ENCODE data around the gene INIP. TPM values are rescaled to one million over a fixed set of nuclear protein-coding genes. Genes with fewer than 3 reads are reported as not detected.
A peak's percentile ranks its signal among the peaks of the same experiment; 100 is the strongest.

Gene INIP
- total and polyA plus RNA-seq, 2 experiments from 2014 or later = 16.7 to 30.4 TPM

GRCh38 chr9:112752334-112753125 is 34.6 kb upstream of the INIP start:
- Histone ChIP-seq H4K20me1 (replicated peaks; ENCODE audit: insufficient read depth) (peaks cover 4% of the 10 kb centered on the region; the same call in 1 of the 2 replicates), H3K4me1 (ENCODE audit: insufficient read depth) (peaks cover 12% of the 10 kb centered on the region), H3K4me3 (peak overlapping the region; percentile 84; the same call in 1 of the 2 replicates), H3K79me2 (replicated peaks; ENCODE audit: insufficient read depth) (no peaks in the 10 kb centered on the region; the same call in 1 of the 2 replicates), H3K36me3 (ENCODE audit: insufficient read depth) (no peaks in the 10 kb centered on the region), H3K27me3 (ENCODE audit: insufficient read depth) (peaks cover 12% of the 10 kb centered on the region), H3K27ac (ENCODE audit: low read depth) (no peak overlapping the region), H3K4me2 (peak overlapping the region; percentile 94), H3K9me2 (ENCODE audit: insufficient read depth) (no peaks in the 10 kb centered on the region), H3F3A (replicated peaks; ENCODE audit: low read depth) (peaks cover 10% of the 10 kb centered on the region; the same call in 1 of the 2 replicates), H2AFZ (no peak overlapping the region)
- DNase-seq (ENCODE audit: low spot score) = no peak
- no peak overlapping the region for H3K27ac Mint-ChIP-seq
- ATAC-seq = no peak
- no peak for TF ChIP-seq CTCF (conservative IDR thresholded peaks at IDR 0.05; ENCODE audit: low read depth in 2 of 2)
- peaks cover 11% of the 10 kb centered on the region for H3K27me3 Mint-ChIP-seq (ENCODE audit: insufficient read depth, low read depth, poor library complexity)
- H3K36me3 Mint-ChIP-seq (ENCODE audit: low read depth) = no peaks in the 10 kb centered on the region; the same call in 2 of the 3 replicates
- H3K4me1 Mint-ChIP-seq = peaks cover 23% of the 10 kb centered on the region
- H3K9me3 Mint-ChIP-seq = no peaks in the 10 kb centered on the region
- H3K4me3 Mint-ChIP-seq = no peak overlapping the region

GRCh38 chr9:112751056-112751795 is 33.3 kb upstream of the INIP start:
- no peaks in the 10 kb centered on the region; the same call in 1 of the 2 replicates for H3K79me2 ChIP-seq (replicated peaks; ENCODE audit: insufficient read depth)
- H3F3A ChIP-seq (replicated peaks; ENCODE audit: low read depth) = peaks cover 10% of the 10 kb centered on the region; the same call in 1 of the 2 replicates
- H2AFZ ChIP-seq = peak overlapping the region; percentile 94
- H3K27me3 ChIP-seq (ENCODE audit: insufficient read depth) = peaks cover 12% of the 10 kb centered on the region
- no peak overlapping the region; the same call in 1 of the 2 replicates for H3K27ac ChIP-seq (ENCODE audit: low read depth)
- no peaks in the 10 kb centered on the region; the same call in 2 of the 3 replicates for H3K36me3 Mint-ChIP-seq (ENCODE audit: low read depth)
- H3K4me3 ChIP-seq = peak overlapping the region; percentile 84
- peaks cover 11% of the 10 kb centered on the region for H3K27me3 Mint-ChIP-seq (ENCODE audit: insufficient read depth, low read depth, poor library complexity)
- H3K27ac Mint-ChIP-seq = 0 out of 2 replicates have a peak overlapping the region, but pooled peaks have one; percentile 28
- peaks cover 23% of the 10 kb centered on the region for H3K4me1 Mint-ChIP-seq
- DNase-seq (ENCODE audit: low spot score) (peak; percentile 82), ATAC-seq (peak; percentile 75)
- peak overlapping the region; percentile 79 for H3K4me3 Mint-ChIP-seq
- peak overlapping the region; percentile 94 for H3K4me2 ChIP-seq
- no peaks in the 10 kb centered on the region for H3K9me3 Mint-ChIP-seq
- peaks cover 12% of the 10 kb centered on the region for H3K4me1 ChIP-seq (ENCODE audit: insufficient read depth)
- TF ChIP-seq ETS1 (IDR thresholded peaks at IDR 0.05) = no peak
- TF ChIP-seq NANOG (IDR thresholded peaks at IDR 0.05; ENCODE audit: borderline replicate concordance) = no peak
- TF ChIP-seq CTCF (conservative IDR thresholded peaks at IDR 0.05; ENCODE audit: low read depth in 2 of 2) = no peak
- no peak for TF ChIP-seq JUNB (IDR thresholded peaks at IDR 0.05; ENCODE audit: unreplicated experiment)
- no peak for TF ChIP-seq EZH2 (IDR thresholded peaks at IDR 0.05; ENCODE audit: low read depth, unreplicated experiment)
- TF ChIP-seq REST (IDR thresholded peaks at IDR 0.05; ENCODE audit: unreplicated experiment) = no peak
- TF ChIP-seq CREB1 (CRISPR knock-in tag; IDR thresholded peaks at IDR 0.05; ENCODE audit: low read depth) = no peak
- TF ChIP-seq EZH2phosphoT487 (IDR thresholded peaks at IDR 0.05; ENCODE audit: unreplicated experiment) = no peak
- no peaks in the 10 kb centered on the region for H3K9me2 ChIP-seq (ENCODE audit: insufficient read depth)
- H3K36me3 ChIP-seq (ENCODE audit: insufficient read depth) = no peaks in the 10 kb centered on the region
- peaks cover 4% of the 10 kb centered on the region; the same call in 1 of the 2 replicates for H4K20me1 ChIP-seq (replicated peaks; ENCODE audit: insufficient read depth)

Measured in GM23338 (cell line).